Kasumi-1 (cell line): ENCODE results near the gene PDCD1LG2.
"Not testable (repeated sequence)": the region's sequence is repeated elsewhere in the genome, so short reads cannot be mapped to it uniquely, and the experiment has no call there.

Experiments used
- DNase-seq, 2 experiments: peaks; one replicate each; lab custom pipeline; 2025; lab: John Stamatoyannopoulos, UW

The PDCD1LG2 gene

DNA sequence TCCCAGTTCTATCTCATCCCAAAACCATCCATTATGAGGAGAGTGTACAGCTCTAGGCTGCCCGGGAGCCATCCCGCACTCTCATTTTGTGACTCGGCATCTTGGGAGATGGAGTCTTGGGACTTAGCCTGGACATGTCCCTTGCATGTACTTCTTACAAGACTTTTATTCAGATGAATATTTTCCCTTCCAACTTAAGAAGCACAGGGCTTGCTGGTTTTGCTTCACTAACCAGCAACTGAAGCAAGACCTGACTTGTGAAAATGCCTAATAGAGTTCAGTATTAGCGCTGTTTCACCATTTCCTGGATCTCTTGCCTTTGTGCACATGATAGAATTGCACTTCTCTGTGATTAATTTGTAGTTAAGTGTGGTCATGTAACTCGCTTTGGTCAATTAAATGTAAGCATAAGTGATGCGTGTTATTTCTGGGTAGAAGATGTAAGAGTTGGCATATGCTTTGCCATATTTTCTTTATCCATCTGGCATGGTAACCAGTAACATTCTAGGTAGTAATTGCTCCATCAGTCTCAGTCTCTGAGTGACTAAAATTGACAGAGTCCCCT lies 55.8 kb downstream of the PDCD1LG2 start:
- DNase-seq, result no peak

DNA sequence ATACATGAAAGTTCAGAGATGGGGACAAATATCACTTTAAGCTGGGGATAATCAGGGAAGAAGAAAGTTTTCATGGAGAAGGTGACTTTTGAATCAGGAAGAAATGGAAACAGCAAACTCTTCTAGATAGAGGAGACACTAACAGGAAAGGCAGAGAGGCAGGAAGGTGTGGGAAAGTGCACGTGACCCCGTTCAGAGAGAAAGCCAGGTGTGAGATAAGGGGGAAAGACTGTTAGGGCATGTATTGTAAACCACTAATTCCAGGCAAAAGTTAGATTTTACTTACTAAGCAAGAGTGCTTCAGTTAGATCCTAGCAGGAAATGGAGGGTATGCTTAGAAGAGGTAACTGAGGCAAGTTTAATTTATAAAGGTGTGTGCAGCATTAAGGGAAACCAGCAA lies 58.5 kb downstream of the PDCD1LG2 start:
- no peak for DNase-seq

DNA sequence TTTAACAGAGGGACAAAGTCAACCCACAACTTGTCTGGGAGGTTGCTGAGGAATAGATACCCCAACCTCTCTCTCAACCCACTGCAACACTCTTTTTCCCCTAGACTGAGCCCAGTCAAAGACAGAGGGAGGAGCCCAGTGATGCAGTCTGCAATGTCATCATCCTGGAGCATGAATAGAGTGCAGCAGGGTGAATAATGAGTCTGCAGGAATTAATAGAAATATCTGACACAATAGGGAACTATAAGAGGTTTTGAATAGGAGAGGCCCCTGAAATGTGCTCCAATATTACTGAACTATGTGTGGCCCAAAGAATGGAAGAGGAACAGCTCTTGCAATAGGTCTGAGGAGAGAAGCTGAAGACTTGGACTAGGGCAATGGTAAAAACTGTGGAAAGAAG lies 59.1 kb downstream of the PDCD1LG2 start:
- no peak for DNase-seq

DNA sequence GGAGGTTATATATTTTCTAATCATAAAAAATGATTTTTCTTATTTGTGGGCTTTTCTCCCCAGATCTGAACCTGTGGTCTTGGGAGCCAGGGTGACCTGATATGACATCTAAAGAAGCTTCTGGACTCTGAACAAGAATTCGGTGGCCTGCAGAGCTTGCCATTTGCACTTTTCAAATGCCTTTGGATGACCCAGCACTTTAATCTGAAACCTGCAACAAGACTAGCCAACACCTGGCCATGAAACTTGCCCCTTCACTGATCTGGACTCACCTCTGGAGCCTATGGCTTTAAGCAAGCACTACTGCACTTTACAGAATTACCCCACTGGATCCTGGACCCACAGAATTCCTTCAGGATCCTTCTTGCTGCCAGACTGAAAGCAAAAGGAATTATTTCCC lies 59.6 kb downstream of the PDCD1LG2 start:
- no peak for DNase-seq

DNA sequence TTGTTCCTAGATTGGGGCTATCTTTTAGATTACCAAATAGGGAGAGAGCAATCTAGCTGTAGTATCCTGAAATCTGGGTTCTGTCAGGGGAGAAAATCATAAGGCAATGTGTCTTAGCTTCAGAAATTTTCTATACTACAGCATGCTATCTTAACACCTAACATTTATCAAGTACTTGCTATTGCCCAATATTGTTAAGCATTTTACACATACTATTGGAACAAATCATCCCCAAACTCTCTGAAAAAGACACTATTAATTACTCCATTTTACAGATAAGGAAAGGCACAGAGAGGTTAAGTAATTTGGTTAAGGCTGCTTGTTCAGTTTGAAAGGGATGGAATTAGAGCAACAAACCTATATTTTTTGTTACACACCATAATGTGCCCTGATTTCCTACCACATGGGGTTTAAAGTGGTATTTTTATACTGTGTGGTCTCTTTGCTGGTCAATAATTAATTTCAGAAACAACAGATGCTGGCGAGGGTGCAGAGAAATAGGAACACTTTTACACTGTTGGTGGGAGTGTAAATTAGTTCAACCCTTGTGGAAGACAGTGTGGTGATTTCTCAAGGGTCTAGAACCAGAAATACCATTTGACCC lies 61.4 kb downstream of the PDCD1LG2 start:
- DNase-seq, result no peak

DNA sequence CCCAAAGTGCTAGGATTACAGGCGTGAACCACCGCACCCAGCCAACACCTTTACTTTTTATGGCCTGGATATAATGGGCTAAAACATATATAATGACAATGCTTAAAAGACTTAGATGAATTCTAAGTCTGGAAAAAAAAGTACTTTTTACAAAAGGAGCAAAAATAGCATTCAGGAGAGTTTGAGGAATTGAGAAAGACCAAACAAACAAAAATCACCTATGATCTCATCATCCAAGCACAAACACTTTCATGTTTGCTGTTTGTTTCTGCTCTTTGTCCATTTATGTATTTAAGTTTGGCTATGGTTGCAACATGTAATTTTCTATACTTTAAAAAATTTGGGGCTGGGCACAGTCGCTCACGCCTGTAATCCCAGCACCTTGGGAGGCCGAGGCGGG lies 63.8 kb downstream of the PDCD1LG2 start:
- DNase-seq, result no peak

DNA sequence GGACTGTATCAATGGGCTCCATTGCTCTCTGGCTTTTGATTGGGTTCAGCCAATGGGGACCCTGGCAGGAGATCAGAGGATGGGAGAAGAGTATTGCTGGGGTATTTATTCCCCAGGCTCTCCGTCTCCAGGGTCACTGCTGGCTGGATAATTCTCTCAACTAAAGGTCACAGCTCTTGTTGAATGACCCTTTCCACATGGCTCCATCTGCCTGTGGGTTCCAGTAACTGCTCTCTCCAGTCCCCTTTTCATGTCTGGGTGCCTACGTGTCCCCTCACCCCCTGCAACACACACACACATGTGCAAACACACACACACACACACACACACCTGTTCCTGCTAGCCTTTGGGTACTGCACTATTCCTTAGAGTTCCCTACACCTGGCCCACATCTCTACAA lies 64.7 kb downstream of the PDCD1LG2 start:
- no peak for DNase-seq

DNA sequence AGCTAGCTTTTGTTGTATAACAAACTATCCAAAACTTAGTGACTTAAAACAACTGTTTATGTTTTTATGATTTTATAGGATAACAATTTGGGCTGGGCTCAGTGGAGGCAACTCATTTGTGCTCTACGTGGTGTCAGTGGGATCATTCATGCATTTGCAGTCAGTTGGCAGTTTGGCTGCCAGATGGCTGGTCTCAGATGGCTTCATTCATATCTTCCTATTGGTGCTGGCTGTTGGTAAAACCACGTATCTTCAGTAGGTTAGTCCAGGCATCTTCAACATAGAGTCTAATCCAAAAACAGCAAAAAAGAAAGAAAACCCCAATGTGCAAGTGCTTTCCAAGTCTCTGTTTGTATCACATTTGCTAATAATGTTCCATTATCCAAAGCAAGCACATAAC lies 66.9 kb downstream of the PDCD1LG2 start:
- no peak for DNase-seq

DNA sequence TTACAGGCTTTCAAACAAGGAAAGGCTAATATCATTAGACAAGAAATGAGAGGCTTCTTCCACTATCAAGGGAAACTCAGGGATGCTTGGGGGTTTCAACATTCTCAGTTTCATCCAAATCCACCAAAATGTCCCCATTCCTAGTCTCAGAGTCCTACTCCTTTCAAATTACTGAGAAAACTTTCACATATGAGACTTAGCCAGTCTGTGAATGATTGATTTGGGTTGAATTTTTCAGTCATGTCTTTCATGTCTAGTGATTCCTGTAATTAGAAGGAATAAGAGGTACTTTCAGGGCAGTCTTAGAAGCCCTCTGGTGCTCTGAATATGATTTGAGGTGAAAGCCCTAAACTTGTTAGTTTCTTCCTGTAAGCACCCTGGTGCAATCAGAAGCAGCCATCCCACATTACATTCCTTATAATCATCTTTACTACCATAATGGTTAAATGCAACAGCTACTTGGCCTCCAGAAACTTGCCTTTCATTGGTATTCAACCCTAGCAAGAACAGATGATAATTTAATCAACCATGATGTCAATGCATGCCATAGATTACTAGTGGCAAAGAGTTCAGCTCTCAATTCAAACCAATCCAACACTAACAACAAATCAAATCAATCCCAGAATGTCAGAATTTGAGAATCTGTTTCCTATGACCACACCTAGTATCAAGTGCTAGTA lies 67.8 kb downstream of the PDCD1LG2 start:
- DNase-seq, result no peak

DNA sequence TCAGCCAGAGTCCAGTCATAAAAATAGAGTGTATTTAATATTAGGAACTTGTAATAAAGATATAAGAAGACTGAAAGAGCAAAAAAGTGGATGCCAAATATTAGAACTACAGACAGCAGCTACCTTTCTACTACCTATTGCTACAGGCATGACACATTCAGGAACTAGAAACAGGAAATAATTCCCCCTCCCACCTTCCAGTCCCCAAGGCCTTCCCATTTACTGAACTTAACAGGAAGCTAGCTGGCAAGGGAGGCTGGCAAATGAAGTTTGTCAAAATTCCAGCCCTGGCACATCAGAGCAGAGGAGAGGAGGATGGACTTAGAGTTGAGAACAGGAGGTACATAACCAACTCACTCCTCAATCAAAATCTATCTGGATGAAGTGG lies 68.4 kb downstream of the PDCD1LG2 start:
- DNase-seq, result no peak

DNA sequence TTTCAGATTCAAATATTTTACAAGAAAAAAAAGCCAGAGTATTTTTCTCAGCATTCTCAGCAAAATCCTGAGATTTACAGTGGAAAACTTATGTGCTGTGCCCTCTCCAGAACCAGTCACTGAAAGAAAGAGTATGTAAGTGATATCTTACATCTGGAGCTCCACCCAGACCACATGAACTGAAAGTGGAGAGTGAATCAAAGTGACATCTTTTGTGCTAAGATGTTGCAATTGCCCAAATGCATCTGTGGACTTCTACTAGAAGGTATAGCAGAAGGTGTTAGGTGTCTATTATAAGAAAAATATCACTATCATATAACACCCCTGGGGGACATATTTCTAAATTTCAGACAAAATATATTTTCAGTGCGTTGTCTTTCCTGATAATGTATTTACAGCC lies 69.5 kb downstream of the PDCD1LG2 start:
- no peak for DNase-seq

DNA sequence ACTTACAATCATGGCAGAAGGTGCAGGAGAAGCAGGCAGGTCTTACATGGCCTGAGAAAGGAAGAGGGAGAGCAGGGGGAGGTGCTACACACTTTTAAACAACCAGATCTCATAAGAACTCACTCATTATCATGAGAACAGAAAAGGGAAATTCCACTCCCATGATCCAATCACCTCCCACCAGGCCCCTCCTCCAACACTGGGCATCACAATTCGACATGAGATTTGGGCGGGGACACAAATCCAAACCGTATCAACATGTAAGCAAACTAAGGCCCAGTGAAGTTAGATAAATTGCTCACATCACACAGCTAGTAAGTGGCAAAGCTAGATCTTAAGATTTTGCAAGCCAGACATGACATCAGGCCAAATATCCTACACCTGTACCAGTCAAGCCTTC lies 70.3 kb downstream of the PDCD1LG2 start:
- no peak for DNase-seq

DNA sequence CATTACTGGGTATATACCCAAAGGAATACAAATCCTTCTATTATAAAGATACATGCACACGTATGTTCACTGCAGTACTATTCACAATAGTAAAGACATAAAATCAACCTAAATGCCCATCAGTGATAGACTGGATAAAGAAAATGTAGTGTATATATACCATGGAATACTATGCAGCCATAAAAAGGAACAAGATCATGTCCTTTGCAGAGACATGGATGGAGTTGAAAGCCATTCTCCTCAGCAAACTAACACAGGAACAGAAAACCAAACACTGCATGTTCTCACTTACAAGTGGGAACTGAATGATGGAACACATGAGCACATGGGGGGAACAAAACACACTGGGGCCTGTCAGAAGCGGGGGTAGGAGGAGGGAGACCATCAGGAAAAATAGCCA lies 71.4 kb downstream of the PDCD1LG2 start:
- DNase-seq, result not testable (repeated sequence)

DNA sequence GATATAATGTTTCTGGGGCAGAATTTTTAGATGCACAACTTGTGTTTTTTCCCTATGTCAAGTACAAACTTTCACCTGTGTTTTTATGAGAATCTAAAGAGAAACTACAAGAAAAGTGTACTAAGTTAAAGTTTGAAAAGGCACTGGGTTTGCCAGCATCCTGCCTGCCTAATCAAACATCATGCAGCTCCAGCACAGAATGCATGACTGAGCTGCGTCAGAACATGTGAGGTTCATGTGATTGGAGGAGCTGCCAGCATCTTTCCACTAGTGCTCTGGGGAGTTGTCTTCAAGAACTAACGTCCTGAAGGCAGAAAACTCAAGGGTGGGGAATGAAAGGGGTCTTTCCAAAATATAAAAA lies 72.5 kb downstream of the PDCD1LG2 start:
- no peak for DNase-seq

DNA sequence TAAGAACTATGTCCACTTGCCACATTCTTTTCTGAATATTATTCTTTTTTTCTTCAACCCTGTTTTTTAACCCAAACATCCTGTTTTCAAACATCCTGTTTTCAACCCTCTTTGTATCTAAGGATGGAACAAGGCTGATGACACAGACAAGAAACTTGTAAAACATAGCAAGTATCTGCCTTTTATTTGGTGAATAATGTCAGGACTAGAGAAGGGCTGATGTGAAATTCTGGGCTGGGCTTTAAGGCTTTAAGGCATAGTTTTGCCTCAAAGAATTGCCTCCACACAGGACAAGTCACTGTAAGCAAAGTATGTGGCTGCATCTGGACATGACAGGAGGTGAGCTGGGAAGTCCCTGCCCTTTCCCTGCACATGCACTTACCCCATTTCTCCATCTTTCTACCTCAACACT lies 76.1 kb downstream of the PDCD1LG2 start:
- DNase-seq, result no peak

DNA sequence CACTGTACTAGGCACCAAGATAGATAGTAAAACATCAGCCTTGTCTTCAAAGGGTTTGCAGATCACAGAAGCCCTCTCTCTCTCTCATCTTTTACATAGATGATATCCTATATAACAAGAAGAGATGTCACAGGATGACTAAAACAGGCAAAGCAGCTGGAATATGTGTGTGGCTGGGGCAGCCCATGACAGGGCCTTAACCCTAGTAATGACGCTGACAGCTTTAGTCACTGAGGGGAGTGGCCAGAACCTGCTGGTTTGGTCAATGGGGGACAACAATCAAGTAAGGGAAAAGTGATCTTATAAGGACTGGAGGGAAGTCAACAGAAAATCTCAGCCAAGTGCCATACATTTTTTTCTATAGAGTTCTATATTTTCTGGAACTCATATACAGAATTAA lies 76.7 kb downstream of the PDCD1LG2 start:
- no peak for DNase-seq

DNA sequence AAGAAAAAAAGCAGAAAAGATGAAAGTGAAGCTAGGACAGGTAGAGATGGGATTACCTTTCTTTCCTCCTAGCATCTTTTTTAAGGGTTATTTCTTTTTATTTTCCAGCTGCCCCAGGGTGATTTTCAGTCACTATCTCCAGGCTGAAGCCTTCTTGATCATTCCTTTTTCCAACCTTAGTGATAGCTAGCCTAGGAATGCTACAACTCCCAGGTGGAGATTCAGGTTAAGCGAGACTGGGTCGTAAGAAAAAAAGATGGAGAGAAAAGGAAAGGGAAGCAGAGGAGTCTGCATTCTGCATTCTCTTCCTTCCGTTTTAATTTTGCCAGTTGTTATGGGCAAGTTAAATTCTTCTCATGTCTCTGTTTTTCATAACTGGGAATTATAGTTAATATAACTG lies 81.9 kb downstream of the PDCD1LG2 start:
- no peak for DNase-seq

DNA sequence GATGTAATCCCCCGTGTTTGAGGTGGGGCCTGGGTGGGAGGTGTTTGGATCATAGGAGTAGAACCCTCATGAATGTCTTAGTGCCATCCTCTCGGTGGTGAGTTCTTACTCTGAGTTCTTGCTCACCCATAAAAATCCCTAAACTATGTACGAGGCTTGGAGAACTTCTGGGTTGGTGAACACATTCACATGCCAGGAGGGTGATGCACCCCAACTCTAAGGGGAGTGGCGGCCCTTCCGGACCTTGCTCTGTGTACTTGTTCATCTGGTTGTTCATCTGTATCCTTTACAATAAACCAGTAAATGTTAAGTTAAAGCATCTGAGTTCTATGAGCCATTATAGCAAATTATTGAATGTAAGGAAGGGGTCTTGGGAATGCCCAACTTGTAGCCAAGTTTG lies 82.6 kb downstream of the PDCD1LG2 start:
- DNase-seq, result no peak

DNA sequence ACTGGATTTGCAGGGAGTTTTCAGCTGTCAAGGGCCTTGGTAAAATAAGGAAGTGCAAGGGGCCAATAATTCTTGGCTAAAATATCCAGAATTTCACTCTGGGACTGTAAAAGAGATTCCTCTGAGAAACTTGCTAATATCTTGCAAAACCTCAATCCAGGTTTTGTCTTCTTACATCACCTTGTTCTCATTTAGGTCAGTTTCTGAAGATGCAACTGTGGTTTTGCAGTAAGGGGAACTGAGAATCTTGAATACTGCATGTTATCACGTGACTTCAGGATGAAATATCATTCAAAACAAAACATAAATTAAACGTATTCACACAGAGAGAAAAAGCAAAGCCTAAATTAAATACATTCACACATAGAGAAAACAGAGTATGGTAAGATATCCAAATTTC lies 83.6 kb downstream of the PDCD1LG2 start:
- no peak for DNase-seq

DNA sequence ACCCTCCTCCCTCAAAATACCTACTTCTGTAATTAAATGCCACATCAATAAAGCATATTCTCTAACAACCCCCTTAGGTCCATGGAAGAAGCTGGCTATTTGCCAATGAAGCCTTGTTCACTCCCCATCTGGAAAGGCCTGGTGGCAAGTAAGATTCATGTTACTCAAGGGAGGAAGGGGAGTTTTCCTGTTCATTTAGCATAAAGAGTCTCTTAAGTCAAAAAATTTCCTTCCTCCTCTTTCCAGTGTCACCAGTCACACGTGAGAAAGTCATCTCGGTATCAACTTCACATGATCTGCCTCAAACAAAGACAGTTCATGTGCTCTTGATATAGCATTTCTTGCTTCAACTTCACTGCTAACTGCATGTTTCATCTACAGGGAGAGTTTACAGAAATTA lies 85.8 kb downstream of the PDCD1LG2 start:
- peak in 1 of 2 experiments; percentile 28 for DNase-seq

DNA sequence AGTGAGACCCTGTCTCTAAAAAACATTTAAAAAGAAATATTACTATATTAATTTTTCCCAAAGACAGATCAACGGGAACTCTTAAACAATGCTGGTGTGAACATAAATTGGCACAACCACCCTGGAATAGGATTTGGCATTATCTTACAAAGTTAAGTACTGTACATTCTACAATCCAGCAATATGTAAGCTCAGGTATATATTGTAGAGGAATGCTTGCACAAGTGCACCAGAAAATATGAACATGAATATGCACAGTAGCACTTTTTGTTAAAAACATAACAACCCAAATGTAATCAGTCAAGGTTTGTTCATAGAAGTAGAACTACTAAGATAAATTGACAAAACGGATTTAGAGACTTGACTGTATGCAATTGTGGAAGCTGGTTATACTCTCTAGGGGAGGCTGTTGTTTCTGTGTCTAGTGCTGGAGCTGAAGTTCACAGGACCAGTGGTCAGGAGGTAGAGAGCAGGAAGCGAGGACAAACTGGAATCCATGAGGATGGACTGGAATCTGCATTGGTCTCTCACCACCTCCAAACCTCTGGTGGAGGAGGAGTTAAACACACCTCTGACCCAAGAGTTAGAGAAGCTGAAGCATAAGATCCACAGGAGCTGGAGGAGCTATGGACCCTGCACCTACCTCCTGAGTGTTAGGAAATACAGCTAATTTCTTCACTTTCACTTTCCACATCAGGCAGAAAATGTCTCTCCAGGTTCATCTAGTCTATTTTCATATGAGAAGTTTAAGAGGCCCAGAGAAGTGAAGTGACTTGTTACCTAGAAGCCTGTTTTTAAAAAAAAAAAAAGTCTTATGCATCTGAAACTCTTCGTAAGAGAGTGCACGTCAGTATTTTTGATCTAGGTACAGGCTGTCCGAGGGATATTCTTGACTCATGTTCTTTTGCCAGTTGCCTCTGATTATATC lies 98.2 kb downstream of the PDCD1LG2 start:
- DNase-seq, result no peak

DNA sequence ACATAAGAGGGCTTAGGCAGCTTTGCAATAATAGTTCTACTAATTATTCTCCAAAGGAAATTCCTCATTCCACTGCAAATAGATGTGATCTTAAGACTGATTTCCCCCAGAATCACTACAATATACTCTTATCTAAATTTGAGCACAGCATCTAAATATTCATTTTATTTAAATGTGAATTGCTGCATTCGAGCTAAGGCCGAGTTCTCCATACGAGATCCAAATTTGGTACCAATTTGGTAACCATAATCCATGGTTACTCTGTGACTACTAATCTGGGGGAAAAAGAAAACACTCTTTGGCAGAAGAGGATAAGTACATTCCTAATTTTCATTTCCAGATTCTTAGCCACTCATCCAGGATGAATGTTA lies 98.9 kb downstream of the PDCD1LG2 start:
- DNase-seq, result no peak

DNA sequence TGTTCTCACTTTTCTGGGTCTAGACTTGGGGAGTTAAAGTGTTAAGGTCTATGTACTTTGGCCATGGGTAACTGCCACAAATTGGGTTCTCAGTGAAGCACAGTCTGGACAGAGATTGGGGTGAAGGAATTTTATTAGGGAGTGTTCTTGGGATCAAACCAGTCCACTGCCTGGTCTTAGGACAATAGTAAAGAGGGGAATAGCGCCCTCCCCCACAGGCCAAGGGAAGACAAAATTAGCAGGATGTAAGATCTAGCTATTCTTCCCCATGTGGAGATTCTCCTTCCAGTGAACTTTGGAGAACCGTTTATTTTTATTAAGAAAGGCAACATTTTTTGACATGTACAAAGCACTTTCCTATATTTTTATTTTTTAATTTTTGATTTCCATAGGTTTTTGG lies 100.2 kb downstream of the PDCD1LG2 start:
- no peak for DNase-seq
